ENCODE measurements around the gene THAP6. TPM values are rescaled to one million over a fixed set of nuclear protein-coding genes. Genes with fewer than 3 reads are reported as not detected.

THAP6 gene, protein sequence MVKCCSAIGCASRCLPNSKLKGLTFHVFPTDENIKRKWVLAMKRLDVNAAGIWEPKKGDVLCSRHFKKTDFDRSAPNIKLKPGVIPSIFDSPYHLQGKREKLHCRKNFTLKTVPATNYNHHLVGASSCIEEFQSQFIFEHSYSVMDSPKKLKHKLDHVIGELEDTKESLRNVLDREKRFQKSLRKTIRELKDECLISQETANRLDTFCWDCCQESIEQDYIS
- total RNA-seq: 10 to 100 TPM; 13.7 to 25.0 TPM
- polyA plus RNA-seq (2013, experiment 1 of 2): 17.2 TPM
- 14.5 TPM for polyA plus RNA-seq (2013, experiment 2 of 2)
- long read RNA-seq, experiment 1, partial matches to known transcripts: 0 of 6 reads
- long read RNA-seq, experiment 1, other reads (novel, unspliced or antisense): 5 of 6 reads
- long read RNA-seq, experiment 2, transcript THAP6-201 (5 exons, 3,549 nt): major isoform, 6 of 26 reads
- long read RNA-seq, experiment 2, partial matches to known transcripts: 1 of 26 reads
- long read RNA-seq, experiment 2, other reads (novel, unspliced or antisense): 17 of 26 reads
- long read RNA-seq, experiment 3, transcript THAP6-201 (5 exons, 3,549 nt): major isoform, 14 of 25 reads
- long read RNA-seq, experiment 3, partial matches to known transcripts: 1 of 25 reads
- long read RNA-seq, experiment 3, other reads (novel, unspliced or antisense): 9 of 25 reads
- long read RNA-seq, experiment 4, partial matches to known transcripts: 0 of 6 reads
- long read RNA-seq, experiment 4, other reads (novel, unspliced or antisense): 4 of 6 reads

DNA sequence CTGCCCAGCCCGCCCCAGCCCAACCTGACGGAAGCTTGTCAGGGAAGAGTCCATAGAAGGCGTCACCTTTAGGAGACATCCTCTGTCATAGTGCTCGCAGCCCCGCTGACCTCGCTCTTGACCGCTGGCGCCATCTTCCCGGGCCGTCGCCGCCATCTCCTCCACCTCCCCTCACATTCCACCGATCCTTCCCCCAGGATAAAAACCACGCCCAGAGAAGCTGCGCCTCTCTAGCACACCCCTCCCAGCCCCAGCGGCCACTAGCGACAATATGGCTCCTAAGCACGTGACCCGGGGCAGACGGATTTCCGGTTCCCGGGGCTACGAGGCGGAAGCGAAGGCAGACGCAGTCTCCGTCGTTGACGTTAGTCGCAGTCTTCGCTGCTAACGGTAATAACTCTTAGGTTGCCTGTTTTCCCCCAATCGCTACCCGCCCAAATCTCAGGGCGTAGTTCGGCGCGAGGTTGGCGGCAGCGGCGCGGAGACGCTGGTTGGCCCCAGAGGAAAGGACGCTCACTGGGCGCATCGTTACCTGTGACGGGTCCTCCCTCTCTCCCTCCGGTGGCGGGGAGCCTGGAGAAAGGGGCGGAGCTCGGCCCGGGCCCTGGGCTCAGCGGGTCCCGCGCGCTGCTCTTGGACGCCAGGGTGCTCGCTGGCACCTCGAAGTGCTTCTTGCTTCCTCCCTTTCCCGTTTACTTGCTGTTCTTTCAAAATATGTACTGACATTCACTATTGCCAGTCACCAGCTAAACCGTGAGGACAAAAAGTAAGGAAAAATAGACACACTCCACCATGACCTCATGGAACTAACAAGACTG is at the start of gene THAP6, which contains the start of gene RCHY1:
TSS of gene THAP6 (plus strand) at position 343 of the 818 bp plus-strand sequence. CDS start 980 bp downstream, outside the sequence.
TSS of gene RCHY1 (minus strand) at position 273 of the 818 bp plus-strand sequence. CDS start at position 156, 117 bp downstream.
- no peak for TF ChIP-seq CTCF (conservative IDR thresholded peaks at IDR 0.05)
- H3K9ac ChIP-seq (ENCODE audit: extremely low read depth, low read length, poor library complexity, severe bottlenecking): peak within 1 kb of the TSS; percentile 89
- H3K9me3 ChIP-seq (ENCODE audit: control insufficient read depth, low read length): peaks cover 6% of the 10 kb centered on the region
- peak; percentile 98 for DNase-seq
- H3K4me3 ChIP-seq (ENCODE audit: low read length): peak within 1 kb of the TSS; percentile 100
- WGBS, 2 experiments (ENCODE audit: insufficient coverage in 1 of 2, insufficient read length in 1 of 2): 0% methylated on average over 18 to 61 of the region's 61 CpGs
- no peaks in the 10 kb centered on the region for H3K4me1 ChIP-seq (ENCODE audit: control insufficient read depth, insufficient read depth, low read length)
- peak within 1 kb of the TSS; percentile 94 for H3K27ac Mint-ChIP-seq
- H3K9me3 Mint-ChIP-seq: peaks cover 10% of the 10 kb centered on the region
- no peaks in the 10 kb centered on the region for H3K27me3 Mint-ChIP-seq (ENCODE audit: insufficient read depth)
- peak within 1 kb of the TSS; percentile 79 for H3K27ac ChIP-seq (ENCODE audit: low read depth, low read length)
- no peak within 1 kb of the TSS for H3K4me3 Mint-ChIP-seq
- peaks cover 39% of the 10 kb centered on the region for H3K36me3 Mint-ChIP-seq (ENCODE audit: low read depth)
- H3K27me3 ChIP-seq (ENCODE audit: control insufficient read depth, insufficient read depth, low read length, poor library complexity, severe bottlenecking): no peaks in the 10 kb centered on the region
- peaks cover 15% of the 10 kb centered on the region for H3K4me1 Mint-ChIP-seq
- peaks cover 35% of the 10 kb centered on the region for H3K36me3 ChIP-seq (ENCODE audit: control insufficient read depth, insufficient read depth, low read length)

DNA sequence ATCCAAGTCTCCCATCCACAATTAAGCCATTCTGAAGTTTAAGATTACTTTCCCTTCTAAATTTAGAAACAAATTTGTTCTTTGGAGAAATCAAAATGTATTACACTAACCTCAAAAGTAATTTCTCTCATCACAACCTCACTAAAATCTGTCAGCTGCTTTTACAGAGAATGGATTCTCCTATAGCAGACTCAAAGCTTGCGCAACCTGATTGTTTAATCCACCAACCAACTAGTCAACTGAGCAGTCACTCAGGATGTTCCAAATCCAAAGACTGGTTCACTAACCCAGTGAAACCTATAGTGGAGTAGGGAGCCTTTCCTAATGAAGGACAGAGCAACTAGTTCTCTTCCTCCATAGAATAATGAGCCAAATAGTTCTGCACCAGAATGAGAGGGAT is 44.4 kb upstream of the THAP6 start:
- no peaks in the 10 kb centered on the region for H3K4me1 Mint-ChIP-seq

More for the DNA sequence above, 44.4 kb upstream of the THAP6 start:
- Histone ChIP-seq H3K4me1 (ENCODE audit: control insufficient read depth, insufficient read depth, low read length) (no peaks in the 10 kb centered on the region), H3K27me3 (ENCODE audit: control insufficient read depth, insufficient read depth, low read length, poor library complexity, severe bottlenecking) (no peaks in the 10 kb centered on the region), H3K27ac (ENCODE audit: low read depth, low read length) (no peak overlapping the region), H3K4me3 (ENCODE audit: low read length) (no peak overlapping the region), H3K36me3 (ENCODE audit: control insufficient read depth, insufficient read depth, low read length) (peaks cover 2% of the 10 kb centered on the region), H3K9ac (ENCODE audit: extremely low read depth, low read length, poor library complexity, severe bottlenecking) (no peak overlapping the region), H3K9me3 (ENCODE audit: control insufficient read depth, low read length) (no peaks in the 10 kb centered on the region)
- Mint-ChIP-seq H3K36me3 (ENCODE audit: low read depth) (no peaks in the 10 kb centered on the region), H3K9me3 (no peaks in the 10 kb centered on the region), H3K27me3 (ENCODE audit: insufficient read depth) (no peaks in the 10 kb centered on the region), H3K4me3 (no peak overlapping the region), H3K27ac (no peak overlapping the region)
- no peak for TF ChIP-seq CTCF (conservative IDR thresholded peaks at IDR 0.05)
- 96 to 100% methylated on average over 1 of the region's 1 CpG for WGBS, 2 experiments (ENCODE audit: insufficient coverage in 1 of 2, insufficient read length in 1 of 2)
- no peak for DNase-seq

Measured in endodermal cell (in vitro differentiated cells).